Fibroblast of pulmonary artery (primary cell): Measurements from ENCODE around the gene HS3ST3A1.
A peak's percentile ranks its signal among the peaks of the same experiment; 100 is the strongest.

Experiments
- DNase-seq: peaks from one replicate; pipeline ENCODE4 v3.0.0-alpha.2; 2010; ENCODE audit warnings: low read depth
- H3K4me3 ChIP-seq: replicated peaks from 2 replicates; pipeline ENCODE4 v1.5.1; 2011; ENCODE audit warnings: low read depth, mild to moderate bottlenecking, control low read depth, low read length, moderate library complexity
- CTCF ChIP-seq: IDR thresholded peaks from 2 replicates; pipeline ENCODE4 v1.5.1; 2011; ENCODE audit warnings: mild to moderate bottlenecking, control low read depth, low read length, inconsistent platforms; ENCODE audit errors: missing control alignments

Gene HS3ST3A1

GRCh38 chr17:13563866-13564265 is 37.9 kb downstream of the HS3ST3A1 start:
- DNase-seq = no peak
- no peak overlapping the region for H3K4me3 ChIP-seq
- TF ChIP-seq CTCF = no peak

- TF ChIP-seq CTCF = no peak
- peak; percentile 91 for DNase-seq
- H3K4me3 ChIP-seq = no peak overlapping the region
Observed at GRCh38 chr17:13562271-13562800, 39.4 kb downstream of the HS3ST3A1 start.

GRCh38 chr17:13561606-13562270 is 40.0 kb downstream of the HS3ST3A1 start:
- no peak overlapping the region for H3K4me3 ChIP-seq
- TF ChIP-seq CTCF = no peak
- DNase-seq = no peak

- TF ChIP-seq CTCF = no peak
- DNase-seq = no peak
- H3K4me3 ChIP-seq = no peak overlapping the region
Observed at GRCh38 chr17:13560935-13561334, 40.8 kb downstream of the HS3ST3A1 start.

- H3K4me3 ChIP-seq = no peak overlapping the region
- no peak for TF ChIP-seq CTCF
- DNase-seq = no peak
Observed at GRCh38 chr17:13558588-13558987, 43.1 kb downstream of the HS3ST3A1 start.

- TF ChIP-seq CTCF = no peak
- peak; percentile 22 for DNase-seq
- H3K4me3 ChIP-seq = no peak overlapping the region
Observed at GRCh38 chr17:13557077-13557476, 44.7 kb downstream of the HS3ST3A1 start.

GRCh38 chr17:13554231-13554630 is 47.5 kb downstream of the HS3ST3A1 start:
- DNase-seq = no peak
- no peak for TF ChIP-seq CTCF
- no peak overlapping the region for H3K4me3 ChIP-seq
